Naive B cell (primary cell): ENCODE measurements around the gene KCNJ16. TPM values are rescaled to one million over a fixed set of nuclear protein-coding genes. Genes with fewer than 3 reads are reported as not detected.
A peak's percentile ranks its signal among the peaks of the same experiment; 100 is the strongest.

Experiments used
- ATAC-seq, 2 donors: fragments of 150-1000 bp; cut with Tn5 transposase; 2 replicates each; pipeline ENCODE4 v1.10.0; 2021; ENCODE audit warnings: low read depth in 2 of 2, mild to moderate bottlenecking in 2 of 2, moderate library complexity in 2 of 2
- DNase-seq: peaks from one replicate; pipeline ENCODE4 v3.0.0; 2022
- H3K27ac Mint-ChIP-seq, 6 donors: one replicate each; pipeline ENCODE4 v1.8.0; 2020 to 2022; ENCODE audit warnings: mild to moderate bottlenecking in 6 of 6, mixed read lengths in 6 of 6, moderate library complexity in 5 of 6, inconsistent platforms in 2 of 6
- H3K27me3 Mint-ChIP-seq, 3 donors: one replicate each; pipeline ENCODE4 v1.8.0; 2021 to 2022; ENCODE audit warnings: mixed read lengths in 3 of 3, mild to moderate bottlenecking in 1 of 3
- H3K36me3 Mint-ChIP-seq, 2 donors: one replicate each; pipeline ENCODE4 v1.8.0; 2020 to 2022; ENCODE audit warnings: mixed read lengths in 2 of 2, inconsistent platforms in 1 of 2, mild to moderate bottlenecking in 1 of 2
- H3K4me1 Mint-ChIP-seq, 3 donors: one replicate each; pipeline ENCODE4 v1.8.0; 2020 to 2022; ENCODE audit warnings: mixed read lengths in 3 of 3, inconsistent platforms in 1 of 3, mild to moderate bottlenecking in 1 of 3, moderate library complexity in 1 of 3
- H3K4me3 Mint-ChIP-seq, 8 donors: one replicate each; pipeline ENCODE4 v1.8.0; 2020 to 2022; ENCODE audit warnings: mild to moderate bottlenecking in 8 of 8, mixed read lengths in 8 of 8, moderate library complexity in 8 of 8, inconsistent platforms in 2 of 8
- H3K9me3 Mint-ChIP-seq, 7 donors: one replicate each; pipeline ENCODE4 v1.8.0; 2020 to 2022; ENCODE audit warnings: mixed read lengths in 7 of 7, mild to moderate bottlenecking in 5 of 7, inconsistent platforms in 2 of 7, moderate library complexity in 1 of 7
- polyA plus RNA-seq, 6 donors: library from polyadenylated mRNA; unstranded; fragments of 300-500 nt; fragmentation: Illumina TruSeq; gene quantifications; one replicate each; pipeline ENCODE4 v1.2.3, GENCODE V29; 2021; ENCODE audit warnings: low read depth in 6 of 6

Gene KCNJ16
- polyA plus RNA-seq, 6 donors from 2014 or later, result not detected

DNA sequence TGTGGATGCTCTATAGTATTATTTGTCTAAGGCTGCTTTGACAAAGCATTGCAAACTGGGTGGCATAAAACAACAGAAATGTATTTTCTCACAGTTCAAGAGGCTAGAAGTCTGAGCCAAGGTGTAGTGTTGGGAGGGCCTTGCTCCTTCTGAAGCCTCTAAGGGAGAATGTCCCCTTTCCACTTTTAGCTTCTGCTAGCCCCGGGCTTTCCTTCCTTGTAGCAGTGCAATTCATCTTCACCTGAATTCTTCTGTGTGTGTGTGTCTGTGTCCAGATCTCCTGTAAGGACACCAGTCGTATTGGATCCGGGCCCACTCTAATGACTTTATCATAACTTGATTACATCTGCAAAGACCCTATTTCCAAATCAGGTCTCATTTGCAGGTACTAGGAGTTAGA, 18.1 kb downstream of the KCNJ16 start:
- H3K4me1 Mint-ChIP-seq, result no peaks in the 10 kb centered on the region
- H3K27ac Mint-ChIP-seq, result no peak overlapping the region
- no peak overlapping the region for H3K4me3 Mint-ChIP-seq
- H3K9me3 Mint-ChIP-seq, result no peaks in the 10 kb centered on the region
- H3K36me3 Mint-ChIP-seq, result no peaks in the 10 kb centered on the region
- no peak for ATAC-seq
- H3K27me3 Mint-ChIP-seq, result no peaks in the 10 kb centered on the region
- no peak for DNase-seq

DNA sequence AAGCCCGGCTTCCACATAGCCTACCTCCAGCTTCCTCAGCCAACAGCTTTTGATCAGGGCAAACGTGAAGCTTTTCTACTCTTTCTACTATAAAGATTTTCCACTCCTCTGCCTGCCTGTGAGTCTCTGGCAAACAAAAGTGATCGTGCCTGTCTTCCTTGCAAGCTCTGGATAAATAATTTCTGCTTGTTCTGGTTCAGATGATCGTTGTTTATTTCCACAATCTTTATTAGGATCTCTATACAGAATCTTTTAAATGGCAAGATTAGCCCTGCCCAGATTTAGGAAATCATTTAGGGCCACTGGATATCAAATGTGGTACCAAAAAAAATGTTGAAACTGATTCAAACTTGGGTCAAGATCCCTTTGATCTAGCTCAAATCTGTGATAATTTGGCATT, 20.4 kb downstream of the KCNJ16 start:
- DNase-seq (no peak), ATAC-seq (no peak)
- Mint-ChIP-seq H3K27me3 (no peaks in the 10 kb centered on the region), H3K27ac (no peak overlapping the region), H3K9me3 (no peaks in the 10 kb centered on the region), H3K4me3 (no peak overlapping the region), H3K36me3 (no peaks in the 10 kb centered on the region), H3K4me1 (peaks cover 7 to 11% (median 9%) of the 10 kb centered on the region in 3 donors)

DNA sequence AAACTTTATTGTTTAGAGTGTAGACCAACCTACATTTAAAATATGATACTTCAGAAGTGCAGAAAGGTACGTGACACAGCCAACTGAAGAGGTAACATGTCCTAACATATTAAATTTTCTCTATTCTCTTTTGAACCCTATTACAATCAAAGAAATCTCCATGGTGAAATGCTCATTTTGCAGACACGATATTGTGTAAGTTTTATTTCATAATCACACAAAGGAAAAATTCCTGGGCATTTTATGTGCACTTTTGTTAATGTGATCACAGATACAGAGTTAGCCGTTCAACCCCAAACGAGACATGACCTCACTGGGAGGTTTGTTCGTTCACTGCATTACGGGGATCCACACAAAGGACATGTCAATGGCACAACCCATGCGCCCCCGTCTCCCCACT, 21.8 kb downstream of the KCNJ16 start:
- Mint-ChIP-seq H3K27me3 (no peaks in the 10 kb centered on the region), H3K27ac (no peak overlapping the region), H3K4me3 (no peak overlapping the region), H3K9me3 (no peaks in the 10 kb centered on the region), H3K4me1 (peaks cover 7 to 11% (median 9%) of the 10 kb centered on the region in 3 donors), H3K36me3 (no peaks in the 10 kb centered on the region)
- no peak for ATAC-seq
- no peak for DNase-seq

DNA sequence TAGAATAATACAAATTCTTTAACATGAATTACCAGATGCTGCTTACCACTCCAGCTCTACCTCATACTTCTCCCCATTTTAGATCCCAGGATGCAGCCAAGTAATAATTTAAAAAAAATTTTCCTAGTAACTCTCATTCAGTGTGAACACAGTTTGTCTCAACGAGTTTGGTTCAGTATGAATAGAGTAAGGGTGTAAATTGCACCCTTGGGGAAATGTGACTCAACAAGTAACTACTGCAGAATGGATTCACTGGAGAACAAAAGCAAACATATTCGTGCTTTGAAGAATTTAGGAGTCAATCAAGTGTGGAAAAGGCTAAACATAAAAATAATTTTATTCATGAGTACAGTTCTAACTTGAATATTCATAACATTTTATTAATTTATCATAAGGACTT, 23.0 kb downstream of the KCNJ16 start:
- H3K36me3 Mint-ChIP-seq, result no peaks in the 10 kb centered on the region

DNA sequence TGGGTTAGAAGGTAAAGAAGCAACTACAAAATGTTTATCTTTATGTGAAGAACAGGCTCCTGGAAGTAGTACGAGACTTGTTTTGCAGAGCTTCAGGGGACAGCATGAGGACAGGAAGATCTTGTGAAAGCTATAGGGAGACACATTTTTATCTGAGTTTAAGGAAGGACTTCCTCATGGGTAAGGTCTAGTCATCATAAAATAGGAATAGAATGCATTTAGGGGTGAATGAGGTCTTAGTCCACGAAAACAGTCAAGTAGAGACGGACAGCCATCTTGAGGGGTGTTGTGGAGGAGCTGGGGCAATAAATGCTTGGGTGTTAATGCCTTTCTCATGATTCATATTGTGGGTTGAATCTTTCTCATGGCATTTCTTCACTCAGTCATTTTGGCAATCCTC, 24.3 kb downstream of the KCNJ16 start:
- ATAC-seq (no peak), DNase-seq (no peak)
- H3K4me3 Mint-ChIP-seq, result no peak overlapping the region
- H3K4me1 Mint-ChIP-seq, result peaks cover 7 to 11% (median 9%) of the 10 kb centered on the region in 3 donors
- no peaks in the 10 kb centered on the region for H3K27me3 Mint-ChIP-seq
- H3K9me3 Mint-ChIP-seq, result no peaks in the 10 kb centered on the region
- H3K27ac Mint-ChIP-seq, result no peak overlapping the region
- no peaks in the 10 kb centered on the region for H3K36me3 Mint-ChIP-seq

More for the DNA sequence above, 23.0 kb downstream of the KCNJ16 start:
- Mint-ChIP-seq H3K27me3 (no peaks in the 10 kb centered on the region), H3K27ac (no peak overlapping the region), H3K4me1 (peaks cover 7 to 11% (median 9%) of the 10 kb centered on the region in 3 donors), H3K4me3 (no peak overlapping the region), H3K9me3 (no peaks in the 10 kb centered on the region)
- DNase-seq, result no peak
- ATAC-seq, result no peak

DNA sequence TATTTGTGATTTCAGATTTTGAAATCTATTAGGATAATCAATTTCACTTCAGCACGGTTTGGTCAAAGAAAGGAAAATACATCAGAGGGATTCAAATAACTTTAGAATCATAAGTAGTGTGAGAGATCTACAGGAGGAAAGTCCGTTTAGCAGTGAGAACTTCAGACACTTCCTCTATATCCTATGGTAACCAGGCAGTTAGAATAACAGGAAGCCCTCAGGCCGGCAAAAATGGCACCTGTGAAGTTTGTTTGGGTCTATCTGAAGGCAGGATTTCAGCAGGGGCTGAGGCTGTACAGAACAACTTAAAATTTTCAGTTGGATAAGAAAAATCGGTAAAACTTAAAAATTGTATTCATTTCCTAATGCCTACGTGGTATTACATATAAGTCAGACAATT, 24.9 kb downstream of the KCNJ16 start:
- peaks cover 7 to 11% (median 9%) of the 10 kb centered on the region in 3 donors for H3K4me1 Mint-ChIP-seq
- peak; percentile 52 to 55 for ATAC-seq

DNA sequence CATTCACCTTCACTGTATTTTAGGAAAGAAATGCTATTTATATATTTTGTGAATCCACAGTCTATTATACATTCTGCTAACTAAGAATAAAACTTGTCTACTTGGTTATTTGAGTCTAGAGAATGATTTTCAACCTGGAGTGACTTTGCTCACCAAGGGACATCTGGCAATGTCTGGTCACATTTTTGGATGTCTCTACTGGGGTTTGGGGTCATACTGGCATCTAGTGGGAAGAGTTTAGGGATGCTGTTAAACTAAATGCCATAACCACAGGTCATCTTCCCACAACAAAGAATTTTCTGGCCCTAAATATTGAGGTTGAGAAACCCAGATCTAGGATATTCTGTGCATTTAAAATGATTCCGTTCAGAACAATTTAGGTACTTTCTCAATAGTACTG, 26.0 kb downstream of the KCNJ16 start:
- no peak for ATAC-seq
- no peak for DNase-seq
- peaks cover 7 to 11% (median 9%) of the 10 kb centered on the region in 3 donors for H3K4me1 Mint-ChIP-seq
- H3K4me3 Mint-ChIP-seq, result no peak overlapping the region
- no peaks in the 10 kb centered on the region for H3K27me3 Mint-ChIP-seq
- H3K27ac Mint-ChIP-seq, result no peak overlapping the region
- H3K36me3 Mint-ChIP-seq, result no peaks in the 10 kb centered on the region
- H3K9me3 Mint-ChIP-seq, result no peaks in the 10 kb centered on the region

More for the DNA sequence above, 24.9 kb downstream of the KCNJ16 start:
- no peaks in the 10 kb centered on the region for H3K27me3 Mint-ChIP-seq
- DNase-seq, result no peak
- no peaks in the 10 kb centered on the region for H3K36me3 Mint-ChIP-seq
- H3K9me3 Mint-ChIP-seq, result no peaks in the 10 kb centered on the region
- no peak overlapping the region for H3K4me3 Mint-ChIP-seq
- H3K27ac Mint-ChIP-seq, result no peak overlapping the region

DNA sequence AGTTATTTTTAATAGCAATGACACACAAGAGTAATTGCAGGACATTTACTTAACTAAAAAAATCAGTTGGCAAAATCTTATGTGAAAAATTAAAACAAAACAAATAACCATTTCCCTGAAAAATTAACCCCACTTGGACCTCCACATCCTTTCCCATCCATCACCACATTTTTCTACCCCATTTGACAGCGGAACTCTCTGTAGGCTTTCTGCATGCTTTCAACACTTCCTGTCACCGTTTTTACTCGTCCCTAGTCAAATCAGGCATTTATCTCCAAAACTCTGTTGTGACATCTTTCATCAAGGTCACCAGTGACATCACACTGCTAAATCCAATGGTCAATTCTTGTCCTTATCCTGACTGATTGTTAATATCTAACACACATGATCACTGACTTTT, 27.5 kb downstream of the KCNJ16 start:
- DNase-seq (no peak), ATAC-seq (no peak)
- Mint-ChIP-seq H3K36me3 (no peaks in the 10 kb centered on the region), H3K27ac (no peak overlapping the region), H3K4me3 (no peak overlapping the region), H3K4me1 (peaks cover 7 to 11% (median 9%) of the 10 kb centered on the region in 3 donors), H3K9me3 (no peaks in the 10 kb centered on the region), H3K27me3 (no peaks in the 10 kb centered on the region)

DNA sequence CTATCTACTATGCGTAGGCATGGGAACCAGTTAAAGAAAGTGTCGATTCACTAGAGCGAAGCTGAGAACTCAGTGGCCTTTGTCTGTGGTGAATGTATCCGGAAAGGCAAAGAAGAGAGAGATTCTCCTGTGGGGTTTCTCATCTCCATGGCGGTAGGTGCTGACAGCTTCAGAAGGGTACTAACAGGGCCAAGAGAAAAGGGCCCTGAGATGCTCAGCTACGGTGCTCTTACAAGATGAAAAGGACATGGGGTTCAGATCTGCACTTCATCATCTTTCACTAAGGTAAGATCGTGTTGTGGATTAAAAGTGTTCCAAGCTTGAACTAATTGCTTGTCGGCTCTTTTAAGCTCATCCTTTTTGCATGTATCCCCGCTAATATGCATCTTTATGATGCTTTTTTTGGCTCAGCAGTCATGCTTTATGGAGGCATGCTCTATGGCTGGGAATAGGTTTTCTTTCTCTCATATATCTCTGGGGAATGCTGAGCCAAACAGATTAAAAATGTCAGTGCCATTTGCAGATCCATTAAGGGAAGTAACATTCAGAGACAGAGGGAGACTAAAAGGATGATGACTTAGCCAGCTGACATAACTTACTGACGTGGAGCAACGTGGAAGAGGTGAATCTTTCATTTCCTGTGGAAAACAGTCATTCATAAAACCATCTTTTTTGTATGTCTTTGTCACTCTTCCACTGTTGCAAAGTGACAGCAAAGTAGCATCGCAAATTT, 29.9 kb downstream of the KCNJ16 start:
- ATAC-seq (no peak), DNase-seq (no peak)
- peak overlapping the region in 1 of 6 donors; percentile 54 for H3K27ac Mint-ChIP-seq
- H3K9me3 Mint-ChIP-seq, result no peaks in the 10 kb centered on the region
- no peak overlapping the region for H3K4me3 Mint-ChIP-seq
- no peaks in the 10 kb centered on the region for H3K27me3 Mint-ChIP-seq
- H3K4me1 Mint-ChIP-seq, result peaks cover 0 to under 1% (median under 1%) of the 10 kb centered on the region in 3 donors
- no peaks in the 10 kb centered on the region for H3K36me3 Mint-ChIP-seq

DNA sequence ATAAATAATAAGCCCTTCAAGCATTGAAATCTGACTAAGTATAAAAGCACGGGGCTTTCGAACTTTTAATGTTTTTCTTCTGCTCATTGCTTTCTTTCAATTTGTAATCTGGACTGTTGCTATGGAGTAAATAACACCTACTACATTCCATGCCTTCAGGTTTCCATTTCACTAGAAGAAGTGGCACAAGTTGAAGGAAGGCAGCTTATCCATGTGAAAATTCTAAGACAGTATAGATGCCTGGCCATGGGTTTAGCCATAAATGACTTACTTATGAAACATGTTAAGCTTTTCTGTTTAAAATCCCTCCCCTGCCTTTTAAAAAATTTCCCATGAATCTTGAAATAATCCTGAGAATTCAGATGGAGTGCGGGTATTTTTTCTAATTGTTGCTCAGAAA, 30.6 kb downstream of the KCNJ16 start:
- H3K27ac Mint-ChIP-seq, result no peak overlapping the region
- H3K9me3 Mint-ChIP-seq, result no peaks in the 10 kb centered on the region
- no peak overlapping the region for H3K4me3 Mint-ChIP-seq
- DNase-seq (no peak), ATAC-seq (no peak)
- H3K4me1 Mint-ChIP-seq, result no peaks in the 10 kb centered on the region
- no peaks in the 10 kb centered on the region for H3K27me3 Mint-ChIP-seq
- no peaks in the 10 kb centered on the region for H3K36me3 Mint-ChIP-seq

DNA sequence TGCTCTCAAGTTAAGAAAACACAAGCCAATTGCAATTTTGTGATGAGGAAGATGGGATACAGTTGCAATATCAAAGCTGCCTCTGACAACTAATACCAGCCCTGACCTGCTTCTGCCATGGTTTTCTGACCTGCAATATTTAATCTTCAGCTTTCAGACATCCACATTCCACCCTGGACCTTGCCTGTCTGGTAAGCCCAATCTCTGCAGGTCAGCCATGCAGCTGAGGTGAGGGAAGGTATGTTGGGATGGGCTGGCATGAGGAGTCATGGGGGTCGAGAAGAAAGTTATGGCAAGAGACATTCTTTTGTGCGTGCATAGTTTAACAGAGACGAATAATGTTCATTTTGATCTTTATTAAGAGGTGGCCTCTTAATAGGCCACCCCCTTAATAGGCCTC, 31.5 kb downstream of the KCNJ16 start:
- Mint-ChIP-seq H3K27me3 (no peaks in the 10 kb centered on the region), H3K36me3 (no peaks in the 10 kb centered on the region), H3K4me1 (no peaks in the 10 kb centered on the region), H3K27ac (no peak overlapping the region), H3K9me3 (no peaks in the 10 kb centered on the region), H3K4me3 (no peak overlapping the region)
- ATAC-seq (no peak), DNase-seq (no peak)

DNA sequence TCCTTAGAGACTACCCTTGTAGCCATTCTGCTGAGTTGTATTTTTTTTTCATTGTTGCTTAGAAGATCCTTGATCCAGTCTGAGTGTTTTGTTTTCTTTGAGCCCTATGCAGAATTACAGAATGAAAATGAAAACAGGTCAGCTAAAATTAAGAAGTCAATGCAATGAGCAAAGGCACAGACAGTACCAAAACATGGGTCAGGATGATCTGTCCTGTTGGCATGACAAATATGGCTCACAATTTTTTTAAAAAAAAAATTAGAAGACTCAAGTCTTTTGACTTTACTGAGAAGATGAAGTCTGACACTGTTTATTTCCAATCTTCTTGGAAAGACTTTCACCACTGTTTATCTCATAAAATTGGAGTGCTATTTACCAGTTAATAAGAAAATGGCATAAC, 32.4 kb downstream of the KCNJ16 start:
- no peaks in the 10 kb centered on the region for H3K36me3 Mint-ChIP-seq
- H3K27ac Mint-ChIP-seq, result no peak overlapping the region
- H3K4me1 Mint-ChIP-seq, result no peaks in the 10 kb centered on the region
- ATAC-seq (no peak), DNase-seq (no peak)
- no peaks in the 10 kb centered on the region for H3K9me3 Mint-ChIP-seq
- H3K27me3 Mint-ChIP-seq, result no peaks in the 10 kb centered on the region
- no peak overlapping the region for H3K4me3 Mint-ChIP-seq

DNA sequence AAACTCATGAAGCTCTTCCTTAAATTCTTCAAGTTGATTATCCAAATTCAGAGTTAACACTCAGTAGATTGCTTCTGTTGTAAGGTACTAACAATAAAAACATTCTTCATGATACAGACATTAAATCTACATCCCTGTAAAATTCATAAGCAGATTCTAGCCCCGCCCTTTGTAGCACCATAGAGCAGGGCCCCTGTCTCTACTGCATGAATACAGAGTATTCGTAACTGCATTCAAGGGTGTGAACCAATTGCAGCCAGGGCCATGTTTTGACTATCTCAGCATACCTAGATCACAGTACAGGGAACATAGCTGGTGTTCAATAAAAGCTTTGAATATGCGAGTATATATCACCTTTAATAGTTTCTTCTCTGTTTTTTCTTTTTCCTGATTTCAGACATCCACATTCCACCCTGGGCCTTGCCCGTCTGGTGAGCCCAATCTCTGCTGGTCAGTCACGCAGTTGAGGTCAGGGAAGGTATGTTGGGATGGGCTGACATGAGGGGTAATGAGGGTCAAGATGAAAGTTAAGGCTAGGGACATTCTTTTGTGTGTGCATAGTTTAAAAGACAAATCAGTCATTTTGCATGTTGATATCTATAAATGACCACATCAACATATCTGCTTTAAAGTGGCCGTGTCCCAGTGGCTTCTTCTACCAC, 33.0 kb downstream of the KCNJ16 start:
- Mint-ChIP-seq H3K27me3 (no peaks in the 10 kb centered on the region), H3K9me3 (no peaks in the 10 kb centered on the region), H3K4me3 (no peak overlapping the region), H3K4me1 (no peaks in the 10 kb centered on the region), H3K36me3 (no peaks in the 10 kb centered on the region), H3K27ac (no peak overlapping the region)
- no peak for ATAC-seq
- DNase-seq, result no peak

DNA sequence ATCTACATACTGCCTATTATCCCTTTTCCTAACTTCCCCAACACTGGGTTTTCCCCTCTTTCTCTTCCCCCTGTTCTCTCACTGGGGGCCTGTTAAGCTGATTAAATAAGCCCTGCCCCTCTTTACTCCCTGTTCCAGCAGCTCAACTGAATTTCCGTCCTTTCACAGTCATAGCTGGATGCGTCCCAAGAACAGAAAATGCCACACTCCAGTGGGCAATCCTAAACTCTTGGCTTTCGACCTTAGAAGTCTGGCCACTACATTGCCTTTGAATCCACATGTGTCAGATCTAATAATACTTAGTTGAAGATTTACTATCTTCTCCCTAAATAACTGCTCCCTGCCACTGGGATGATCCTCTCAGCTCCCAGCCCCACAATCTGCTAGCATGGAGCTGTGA, 34.5 kb downstream of the KCNJ16 start:
- H3K27me3 Mint-ChIP-seq, result no peaks in the 10 kb centered on the region
- no peak overlapping the region for H3K27ac Mint-ChIP-seq
- no peak for DNase-seq
- H3K4me3 Mint-ChIP-seq, result no peak overlapping the region
- H3K4me1 Mint-ChIP-seq, result no peaks in the 10 kb centered on the region
- H3K36me3 Mint-ChIP-seq, result no peaks in the 10 kb centered on the region
- no peaks in the 10 kb centered on the region for H3K9me3 Mint-ChIP-seq
- ATAC-seq, result no peak
